Measurements from ENCODE around the gene PRKD2.
A peak's percentile ranks its signal among the peaks of the same experiment; 100 is the strongest.
"Not testable (repeated sequence)": the region's sequence is repeated elsewhere in the genome, so short reads cannot be mapped to it uniquely, and the experiment has no call there.

PRKD2 gene

DNA sequence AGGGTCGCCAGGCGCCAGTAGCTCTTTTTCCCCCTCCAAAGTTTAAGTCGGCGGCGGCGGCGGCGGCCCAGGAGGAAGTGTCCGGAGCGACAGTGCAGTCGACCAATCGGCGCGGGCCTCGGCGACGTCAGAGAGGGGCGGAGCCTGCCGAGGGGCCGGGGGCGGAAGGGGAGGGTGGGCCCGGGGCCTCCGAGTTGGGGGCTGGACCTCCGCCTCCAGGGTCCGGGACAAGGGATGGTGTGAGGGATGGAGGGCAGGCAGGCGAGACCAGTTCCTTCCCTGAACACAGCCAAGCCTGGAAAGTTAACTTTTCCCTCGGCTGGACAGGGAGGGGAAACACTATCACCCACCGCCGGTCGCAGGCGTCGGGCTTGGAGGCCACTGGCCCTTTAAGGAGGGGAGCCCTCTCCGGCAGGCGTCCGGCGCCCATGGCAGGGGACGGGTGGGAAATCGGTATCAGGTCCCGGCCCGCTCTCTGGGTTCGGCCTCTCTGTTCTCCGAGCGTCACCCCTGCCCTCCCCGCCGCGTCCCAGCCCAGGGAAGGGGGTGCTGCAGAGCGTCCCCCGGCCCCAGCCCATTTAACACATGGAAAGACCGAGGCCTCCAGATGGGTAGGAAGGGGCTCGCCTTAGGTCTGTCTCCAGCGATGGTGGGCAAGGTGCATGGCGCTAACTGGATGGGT lies at the start of gene PRKD2:
TSS of gene PRKD2 (minus strand) at position 81 of the 682 bp plus-strand sequence. CDS start 744 bp downstream, outside the sequence.
- DNase-seq: peak; percentile 85

DNA sequence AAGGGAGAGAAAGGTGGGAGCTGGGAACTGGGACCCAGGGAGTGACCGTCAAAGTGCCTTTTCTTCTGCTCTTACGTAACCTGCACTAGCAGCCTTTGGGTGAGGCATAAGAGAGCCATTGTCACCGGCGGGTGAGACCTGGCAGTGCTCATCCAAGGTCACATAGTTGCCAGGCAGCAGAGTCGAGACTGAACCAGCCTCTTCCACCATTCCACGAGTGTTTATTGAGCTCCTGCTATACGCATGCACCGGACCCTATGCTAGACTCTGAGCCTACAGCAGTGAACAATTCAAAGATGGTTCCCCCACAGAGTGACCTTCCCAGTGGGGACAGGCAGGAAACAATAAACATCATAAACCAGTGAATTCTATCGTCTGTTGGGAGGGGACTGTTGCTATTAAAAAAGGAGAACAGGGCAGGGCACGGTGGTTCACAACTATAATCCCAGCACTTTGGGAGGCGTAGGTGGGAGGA lies 47.9 kb upstream of the PRKD2 start:
- DNase-seq: no peak

DNA sequence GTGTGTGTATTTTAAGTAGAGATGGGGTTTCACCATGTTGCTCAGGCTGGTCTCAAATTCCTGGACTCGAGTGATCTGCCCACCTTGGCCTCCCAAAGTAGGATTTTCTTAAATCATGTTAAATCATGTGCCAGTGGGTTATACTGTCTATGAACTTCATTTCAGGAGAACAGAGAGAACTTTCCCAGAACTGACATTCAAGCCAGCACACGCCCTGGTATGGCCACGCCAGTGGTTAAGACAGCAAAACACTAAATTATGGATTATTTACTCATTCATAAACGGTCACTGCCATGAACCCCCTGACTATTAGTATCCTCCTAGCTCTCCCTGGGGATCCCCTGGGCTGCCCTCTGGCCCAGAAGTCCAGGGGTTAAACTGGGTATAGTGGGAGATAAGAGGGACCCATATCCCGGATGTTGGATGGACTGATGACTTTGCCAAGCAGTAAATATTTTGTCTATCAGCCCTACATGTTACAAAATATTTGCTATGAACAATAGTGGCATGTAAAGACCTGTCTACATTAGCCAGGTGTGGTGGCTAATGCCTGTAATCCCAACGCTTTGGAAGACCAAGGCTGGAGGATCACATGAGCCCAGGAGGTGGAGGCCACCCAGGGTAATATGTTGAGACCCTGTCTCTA lies 45.5 kb upstream of the PRKD2 start:
- no peak for DNase-seq

DNA sequence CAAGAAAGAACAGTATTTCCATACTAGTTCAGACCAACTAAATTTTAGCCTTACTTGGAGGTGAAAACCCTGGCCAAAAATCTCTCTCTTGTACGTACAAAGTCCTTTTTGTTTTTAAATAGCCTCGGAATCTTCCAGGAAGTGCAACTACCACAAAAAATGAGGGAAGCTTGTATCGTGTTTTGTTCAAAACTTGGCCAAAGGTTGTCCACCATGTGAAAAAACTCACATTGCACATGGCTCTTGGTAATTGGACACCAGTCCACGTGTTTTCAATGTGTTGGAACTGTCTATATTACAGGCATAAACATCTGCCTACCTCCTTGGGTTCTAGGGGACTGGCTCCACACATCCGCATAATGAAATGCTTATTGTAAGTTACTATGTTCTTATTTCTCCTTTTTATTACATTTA lies 44.5 kb upstream of the PRKD2 start:
- DNase-seq: peak; percentile 57

DNA sequence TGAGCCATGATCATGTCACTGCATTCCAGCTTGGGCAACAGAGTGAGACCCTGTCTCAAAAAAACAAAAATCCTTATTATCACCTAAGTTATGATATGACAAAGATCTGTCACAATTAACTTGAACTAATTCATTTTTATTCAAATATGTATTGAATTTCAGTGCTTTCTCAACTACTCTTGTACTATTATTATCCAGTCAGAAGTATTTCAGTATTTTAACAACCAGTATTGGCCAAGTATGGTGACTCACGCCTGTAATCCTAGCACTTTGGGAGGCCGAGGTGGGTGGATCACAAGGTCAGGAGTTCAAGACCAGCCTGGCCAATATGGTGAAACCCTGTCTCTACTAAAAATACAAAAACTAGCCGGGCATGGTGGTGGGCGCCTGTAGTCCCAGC lies 44.0 kb upstream of the PRKD2 start:
- DNase-seq: not testable (repeated sequence)

DNA sequence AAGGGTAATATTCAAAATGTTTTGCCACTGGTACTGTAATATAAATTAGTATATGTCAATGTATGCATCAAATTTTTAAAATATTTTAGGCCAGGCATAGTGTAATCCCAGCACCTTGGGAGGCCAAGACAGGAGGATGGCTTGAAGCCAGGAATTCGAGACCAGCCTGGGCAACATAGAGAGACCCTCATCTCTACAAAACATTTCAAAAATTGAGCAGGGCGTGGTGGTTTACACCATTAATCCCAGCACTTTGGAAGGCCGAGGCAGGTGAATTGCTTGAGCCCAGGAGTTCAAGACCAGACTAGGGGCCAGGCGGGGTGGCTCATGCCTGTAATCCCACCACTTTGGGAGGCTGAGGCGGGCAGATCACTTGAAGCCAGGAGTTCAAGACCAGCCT lies 43.4 kb upstream of the PRKD2 start:
- DNase-seq: no peak

DNA sequence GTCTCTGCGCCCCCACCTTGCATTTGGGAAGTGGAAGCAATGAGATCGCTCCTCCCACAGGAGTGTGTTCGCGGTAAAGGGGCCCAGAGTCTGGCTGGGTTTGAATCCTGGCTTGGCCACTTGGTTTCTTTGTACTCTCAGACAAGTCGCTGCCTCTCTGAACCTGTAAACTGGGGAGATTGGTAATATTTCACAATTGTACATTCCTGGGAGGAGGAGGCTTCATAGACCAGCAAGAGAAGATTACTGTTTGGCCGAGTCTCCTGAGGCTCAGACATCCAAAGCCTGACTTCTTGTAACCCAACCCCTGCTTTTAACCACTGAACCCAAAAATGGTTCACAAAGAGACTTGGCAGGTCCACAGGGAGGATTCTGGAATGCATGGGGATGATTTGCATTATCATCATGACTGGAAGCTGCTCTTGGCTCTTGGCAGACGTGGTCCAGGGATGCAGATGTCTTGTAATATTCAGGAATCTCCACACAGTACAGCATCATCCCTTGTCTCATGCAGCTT lies 43.0 kb upstream of the PRKD2 start:
- peak; percentile 97 for DNase-seq

DNA sequence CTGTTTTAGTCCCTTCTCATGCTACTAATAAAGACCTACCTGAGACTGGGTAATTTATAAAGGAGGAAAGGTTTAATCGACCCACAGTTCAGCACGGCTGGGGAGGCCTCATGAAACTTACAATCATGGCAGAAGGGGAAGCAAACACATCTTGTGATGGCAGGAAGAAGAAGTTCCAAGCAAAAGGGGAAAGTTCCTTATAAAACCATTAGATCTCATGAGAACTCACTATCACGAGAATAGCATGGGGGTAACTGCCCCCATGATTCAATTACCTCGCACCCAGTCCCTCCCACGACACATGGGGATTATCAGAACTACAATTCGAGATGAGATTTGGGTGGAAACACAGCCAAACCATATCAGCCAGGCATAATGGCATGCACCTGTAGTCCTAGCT lies 42.3 kb upstream of the PRKD2 start:
- DNase-seq: no peak

DNA sequence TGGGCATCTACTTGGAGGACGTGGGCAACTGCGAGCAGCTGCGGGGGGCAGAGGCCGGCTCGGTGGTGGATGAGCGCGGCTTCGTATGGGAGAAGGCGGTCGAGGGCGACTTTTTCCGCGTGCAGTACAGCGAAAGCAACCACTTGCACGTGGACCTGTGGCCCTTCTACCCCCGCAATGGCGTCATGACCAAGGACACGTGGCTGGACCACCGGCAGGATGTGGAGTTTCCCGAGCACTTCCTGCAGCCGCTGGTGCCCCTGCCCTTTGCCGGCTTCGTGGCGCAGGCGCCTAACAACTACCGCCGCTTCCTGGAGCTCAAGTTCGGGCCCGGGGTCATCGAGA lies 39.6 kb upstream of the PRKD2 start:
- no peak for DNase-seq

DNA sequence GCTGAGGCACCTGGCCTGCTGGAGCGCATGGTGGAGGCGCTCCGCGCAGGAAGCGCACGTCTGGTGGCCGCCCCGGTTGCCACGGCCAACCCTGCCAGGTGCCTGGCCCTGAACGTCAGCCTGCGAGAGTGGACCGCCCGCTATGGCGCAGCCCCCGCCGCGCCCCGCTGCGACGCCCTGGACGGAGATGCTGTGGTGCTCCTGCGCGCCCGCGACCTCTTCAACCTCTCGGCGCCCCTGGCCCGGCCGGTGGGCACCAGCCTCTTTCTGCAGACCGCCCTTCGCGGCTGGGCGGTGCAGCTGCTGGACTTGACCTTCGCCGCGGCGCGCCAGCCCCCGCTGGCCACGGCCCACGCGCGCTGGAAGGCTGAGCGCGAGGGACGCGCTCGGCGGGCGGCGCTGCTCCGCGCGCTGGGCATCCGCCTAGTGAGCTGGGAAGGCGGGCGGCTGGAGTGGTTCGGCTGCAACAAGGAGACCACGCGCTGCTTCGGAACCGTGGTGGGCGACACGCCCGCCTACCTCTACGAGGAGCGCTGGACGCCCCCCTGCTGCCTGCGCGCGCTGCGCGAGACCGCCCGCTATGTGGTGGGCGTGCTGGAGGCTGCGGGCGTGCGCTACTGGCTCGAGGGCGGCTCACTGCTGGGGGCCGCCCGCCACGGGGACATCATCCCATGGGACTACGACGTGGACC lies 39.1 kb upstream of the PRKD2 start:
- DNase-seq: no peak

DNA sequence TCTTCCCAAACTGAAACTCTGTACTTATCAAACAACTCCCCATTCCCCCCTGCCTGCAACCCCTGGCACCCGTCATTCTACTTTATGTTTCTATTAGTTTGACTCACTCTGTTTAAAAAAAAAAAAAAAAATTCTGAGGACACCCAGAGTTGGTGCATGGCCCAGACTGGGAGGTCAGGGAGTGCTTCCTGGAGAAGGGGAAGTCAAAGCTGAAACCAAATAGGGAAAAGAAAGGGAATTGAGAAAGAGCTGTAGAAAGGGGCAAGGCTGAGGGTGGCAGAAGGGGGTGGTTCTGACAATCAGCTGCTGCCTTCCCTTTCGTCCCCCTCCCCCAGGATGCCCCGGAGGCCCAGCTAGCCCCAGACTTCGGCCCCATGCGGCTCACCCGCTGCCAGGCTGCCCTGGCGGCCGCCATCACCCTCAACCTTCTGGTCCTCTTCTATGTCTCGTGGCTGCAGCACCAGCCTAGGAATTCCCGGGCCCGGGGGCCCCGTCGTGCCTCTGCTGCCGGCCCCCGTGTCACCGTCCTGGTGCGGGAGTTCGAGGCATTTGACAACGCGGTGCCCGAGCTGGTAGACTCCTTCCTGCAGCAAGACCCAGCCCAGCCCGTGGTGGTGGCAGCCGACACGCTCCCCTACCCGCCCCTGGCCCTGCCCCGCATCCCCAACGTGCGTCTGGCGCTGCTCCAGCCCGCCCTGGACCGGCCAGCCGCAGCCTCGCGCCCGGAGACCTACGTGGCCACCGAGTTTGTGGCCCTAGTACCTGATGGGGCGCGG lies 38.4 kb upstream of the PRKD2 start:
- peak; percentile 50 for DNase-seq

DNA sequence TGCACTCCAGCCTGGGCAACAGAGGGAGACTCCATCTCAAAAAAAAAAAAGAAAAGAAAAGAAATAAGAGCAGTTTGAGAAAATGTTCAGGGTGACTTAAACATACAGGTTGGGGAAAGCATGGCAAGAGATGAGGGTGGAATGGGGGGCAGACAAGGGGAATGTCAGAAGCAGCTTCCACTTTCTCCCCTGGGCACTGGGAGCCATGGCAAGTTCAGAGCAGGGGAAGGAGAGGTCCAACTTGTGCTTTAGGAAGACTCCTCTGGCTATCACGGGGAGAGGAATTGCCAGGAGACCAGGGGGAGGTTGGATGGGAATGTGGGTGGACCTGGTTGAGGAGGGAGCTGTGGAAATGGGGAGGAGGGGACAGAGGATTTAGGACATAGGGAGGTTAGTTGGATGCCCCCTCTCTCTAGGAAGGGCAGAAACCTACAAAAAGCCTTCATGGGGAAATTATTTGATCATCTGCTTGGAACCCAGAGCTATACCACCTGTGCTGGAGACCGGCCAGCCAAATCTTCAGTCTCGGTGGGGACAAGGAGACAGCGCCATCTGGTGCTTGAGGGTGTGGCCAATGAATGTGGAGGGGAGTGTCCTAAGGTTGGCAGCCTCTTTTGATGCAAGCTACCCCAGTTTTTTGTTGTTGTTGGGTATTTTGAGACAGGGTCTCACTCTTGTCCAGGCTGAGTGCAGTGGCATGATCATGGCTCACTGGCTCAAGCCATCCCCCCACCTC lies 36.7 kb upstream of the PRKD2 start:
- peak; percentile 45 for DNase-seq

DNA sequence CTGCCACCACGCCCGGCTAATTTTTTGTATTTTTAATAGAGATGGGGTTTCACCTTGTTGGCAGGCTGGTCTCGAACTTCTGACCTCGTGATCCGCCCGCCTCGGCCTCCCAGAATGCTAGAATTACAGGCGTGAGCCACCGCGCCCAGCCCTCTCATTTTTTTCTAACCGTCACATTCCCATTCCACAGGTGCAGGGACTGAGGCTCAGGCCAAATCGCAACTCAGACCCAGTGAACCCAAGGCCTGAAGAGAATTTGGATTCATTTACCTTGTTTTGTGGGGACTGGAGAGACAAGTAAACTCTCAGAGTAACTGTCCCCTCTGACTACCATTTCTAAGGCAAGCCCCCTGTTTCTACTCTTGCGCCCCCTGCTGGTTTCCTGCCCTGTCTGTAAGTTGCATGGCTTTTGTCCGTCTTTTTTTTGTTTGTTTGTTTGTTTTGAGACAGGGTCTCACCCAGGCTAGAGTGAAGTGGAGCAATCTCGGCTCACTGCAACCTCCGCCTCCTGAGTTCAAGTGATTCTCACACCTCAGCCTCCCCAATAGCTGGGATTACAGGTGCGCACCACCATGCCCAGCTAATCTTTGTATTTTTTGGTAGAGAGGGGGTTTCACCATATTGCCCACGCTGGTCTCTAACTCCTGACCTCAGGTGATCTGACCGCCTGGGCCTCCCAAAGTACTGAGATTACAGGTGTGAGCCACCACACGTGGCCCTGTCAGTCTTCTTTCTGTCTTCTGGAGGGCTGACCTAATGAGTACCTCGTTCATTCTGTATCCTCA lies 31.6 kb upstream of the PRKD2 start:
- DNase-seq: peak; percentile 53

DNA sequence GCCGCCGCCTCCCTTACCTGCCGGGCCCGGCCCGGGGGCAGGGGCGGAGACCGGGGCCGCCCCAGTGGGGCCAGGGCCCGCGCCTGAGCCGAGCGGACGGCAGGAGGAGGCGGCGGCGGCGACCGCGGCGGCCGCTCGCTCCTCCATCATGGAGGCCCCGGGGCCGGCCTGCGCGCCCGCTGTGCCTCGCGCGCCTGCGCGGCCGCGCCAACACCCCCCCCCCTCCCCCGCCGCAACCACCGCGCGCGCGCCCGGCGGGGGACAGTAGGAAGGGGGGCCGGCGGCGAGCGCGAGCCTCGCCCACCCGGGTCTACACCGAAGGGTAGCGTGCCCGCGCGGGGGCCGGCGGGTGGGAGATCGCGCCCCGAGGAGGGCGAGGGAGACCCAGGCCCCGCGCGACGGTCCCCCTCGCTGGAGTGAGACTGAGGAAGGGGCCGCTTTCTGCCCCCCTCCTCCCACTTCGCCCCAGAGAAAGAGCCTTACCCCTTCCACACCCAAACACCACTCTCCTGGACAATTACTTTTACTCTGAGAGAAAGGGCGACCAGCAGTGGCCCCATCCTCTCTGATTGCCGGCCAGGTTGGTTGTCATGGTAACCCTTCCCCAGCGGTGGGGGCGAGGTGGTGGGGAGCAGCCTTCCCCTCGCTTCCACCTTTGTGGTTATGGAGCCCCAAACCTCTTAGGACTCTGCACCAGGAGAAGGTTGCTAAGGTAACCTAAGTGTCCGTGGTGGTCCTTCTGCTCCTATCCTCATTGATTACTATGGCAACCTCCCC lies 29.6 kb upstream of the PRKD2 start, which contains the start of gene STRN4:
TSS of gene STRN4 (minus strand) at position 170 of the 777 bp plus-strand sequence. CDS start at position 150, 20 bp downstream.
- peak; percentile 68 for DNase-seq

DNA sequence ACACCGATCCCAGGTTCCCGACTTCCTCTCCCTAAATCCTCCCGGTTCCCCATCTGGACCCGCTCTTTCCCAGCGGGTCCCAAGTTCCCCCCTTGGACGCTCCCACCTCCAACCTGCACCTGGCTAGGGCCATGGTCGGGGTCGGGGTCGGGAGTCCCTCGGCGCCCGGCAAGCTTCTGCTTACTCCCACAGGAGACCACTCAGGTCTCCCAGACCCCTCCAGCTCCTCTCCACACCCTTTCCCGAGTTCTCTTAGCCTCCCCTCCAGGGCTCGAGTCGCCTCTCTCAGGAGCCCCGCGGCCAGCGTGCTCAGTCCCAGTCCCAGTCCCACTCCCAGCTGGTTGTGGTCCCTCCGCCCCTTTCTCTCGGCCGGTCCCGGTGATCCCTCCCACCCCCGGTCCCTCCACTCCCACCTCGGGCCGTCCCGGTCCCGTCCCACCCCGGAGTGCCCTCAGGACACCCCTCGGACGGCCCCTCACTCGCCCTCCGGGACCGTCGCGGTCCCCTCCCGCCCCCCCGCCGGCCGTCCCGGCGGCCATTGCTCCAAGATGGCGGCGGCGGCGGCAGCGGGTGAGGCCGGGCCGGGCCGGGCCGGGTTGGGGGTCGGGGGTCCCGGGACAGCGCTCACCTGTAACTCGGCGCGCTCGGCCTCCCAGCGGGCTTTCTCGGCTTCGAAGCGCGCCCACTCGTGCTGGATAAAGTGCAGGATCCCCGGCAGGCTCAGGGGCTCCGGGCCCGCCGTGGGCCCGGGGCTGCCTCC lies 28.8 kb upstream of the PRKD2 start, which contains the start of gene FKRP:
TSS of gene FKRP (plus strand) at position 537 of the 760 bp plus-strand sequence. CDS start 9,394 bp downstream, outside the sequence.
- DNase-seq: peak; percentile 18

DNA sequence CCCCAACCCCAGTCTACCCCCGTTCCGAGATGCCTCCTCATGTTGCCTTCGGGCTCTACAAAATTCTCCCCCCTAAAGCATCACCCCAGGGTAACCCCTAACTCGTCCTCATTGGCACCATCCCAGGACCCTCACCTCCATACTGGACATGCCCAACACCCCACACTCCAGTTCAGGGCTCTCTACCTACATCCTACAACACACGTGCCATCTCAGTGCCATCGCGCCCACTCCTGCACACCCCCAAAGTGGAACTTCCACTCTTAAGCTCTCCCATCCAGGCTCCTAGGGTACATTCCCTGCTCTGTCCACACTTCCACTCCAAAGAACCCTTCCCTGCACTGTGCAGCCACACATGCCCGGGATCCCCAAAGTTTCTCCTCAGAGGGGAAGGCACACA lies 28.1 kb upstream of the PRKD2 start:
- no peak for DNase-seq

DNA sequence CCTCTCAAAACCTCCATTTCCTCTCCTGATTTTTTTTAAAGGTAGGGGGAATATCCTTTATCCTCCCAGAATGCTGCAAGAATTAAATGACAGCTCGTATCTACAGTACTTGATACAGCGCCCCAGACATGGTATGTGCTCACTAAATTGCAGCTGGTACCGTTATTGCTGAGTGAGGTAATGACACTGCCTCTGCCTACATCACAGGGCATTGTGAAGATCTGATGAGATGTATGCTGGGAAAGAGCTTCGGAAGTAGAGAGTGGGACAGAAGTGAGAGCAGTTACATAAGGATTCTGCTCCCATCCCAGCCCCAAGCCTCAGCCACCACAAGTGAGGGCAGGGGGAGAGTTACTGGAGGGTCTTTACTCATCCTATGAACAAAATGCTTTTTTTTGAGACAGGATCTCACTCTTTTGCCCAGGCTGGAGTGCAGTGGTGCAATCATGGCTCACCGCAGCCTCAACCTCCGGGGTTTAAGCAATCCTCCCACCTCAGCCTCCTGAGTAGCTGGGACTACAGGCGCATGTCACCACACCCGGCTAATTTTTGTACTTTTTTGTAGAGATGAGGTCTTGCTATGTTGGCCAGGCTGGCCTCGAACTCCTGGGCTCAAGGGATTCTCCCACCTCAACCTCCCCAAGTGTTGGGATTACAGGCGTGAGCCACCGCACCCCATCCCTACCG lies 27.2 kb upstream of the PRKD2 start:
- no peak for DNase-seq

DNA sequence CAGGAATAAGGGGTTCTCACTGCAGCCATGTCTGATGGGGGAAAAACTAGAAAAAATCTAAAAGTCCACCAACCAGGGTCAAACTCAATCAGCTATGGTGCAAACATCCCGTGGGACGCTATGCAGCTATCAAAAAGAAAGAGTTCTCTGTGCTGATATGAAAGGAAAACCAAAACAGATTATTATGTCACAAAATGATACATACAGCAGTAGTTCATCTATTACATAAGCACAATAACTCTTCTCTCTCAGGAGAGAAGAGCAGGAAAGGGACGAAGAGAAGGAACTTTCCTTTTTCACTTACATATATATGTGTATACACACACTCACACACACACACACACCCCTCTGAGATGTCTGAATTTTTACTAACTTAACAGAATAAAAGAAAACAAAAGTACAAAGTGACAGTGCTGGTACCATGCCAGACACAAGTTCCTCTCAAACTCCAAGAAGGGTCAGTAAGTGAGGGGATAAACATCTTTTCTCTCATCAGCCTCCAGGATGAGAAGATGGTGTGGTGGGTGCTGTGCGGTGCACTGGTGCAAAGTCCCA lies 26.1 kb upstream of the PRKD2 start:
- DNase-seq: no peak

DNA sequence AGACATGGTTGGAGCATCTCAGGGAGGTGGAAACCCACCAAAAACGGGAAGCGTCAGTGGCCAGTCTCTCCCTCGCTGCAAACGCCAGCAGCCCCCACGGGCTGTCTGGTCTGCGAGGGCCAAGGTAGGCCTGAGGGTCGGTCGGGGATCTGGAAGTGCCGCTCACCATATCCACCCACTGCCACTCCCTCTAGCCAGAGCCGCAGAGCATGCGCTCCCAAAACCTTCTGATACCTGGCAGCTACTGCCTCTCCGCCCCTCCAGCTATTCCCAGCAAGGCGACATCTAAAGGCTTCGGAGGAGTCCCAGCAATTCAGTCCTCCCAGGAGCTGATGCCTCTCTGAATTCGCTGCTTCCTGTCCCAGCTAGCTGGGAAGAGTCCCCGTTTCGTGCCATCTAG lies 24.5 kb upstream of the PRKD2 start:
- no peak for DNase-seq
